Heart right ventricle (tissue), 16 donors: Measurements from ENCODE around the gene TRIM46. TPM values are rescaled to one million over a fixed set of nuclear protein-coding genes. Genes with fewer than 3 reads are reported as not detected.
"Not testable (repeated sequence)": the region's sequence is repeated elsewhere in the genome, so short reads cannot be mapped to it uniquely, and the experiment has no call there.

ENCODE experiments used
- ATAC-seq, 8 donors: fragments of 200-7000 bp; cut with Tn5 transposase; one replicate each; pipeline ENCODE4 v1.9.1; 2020; ENCODE audit warnings: mild to moderate bottlenecking in 8 of 8, moderate library complexity in 8 of 8, moderate number of reproducible peaks in 1 of 8
- DNase-seq, 2 donors: peaks; one replicate each; pipeline ENCODE4 v3.0.0-alpha.2; 2020
- H3K27ac ChIP-seq, 10 donors: fragments of 200-600 bp; sonication (generic) in 2 of 10; one replicate each; pipeline versions ENCODE4 v1.5.0 to v1.8.0; 2020 to 2022; ENCODE audit warnings: mild to moderate bottlenecking in 3 of 10
- H3K27me3 ChIP-seq, 7 donors: fragments of 200-600 bp; one replicate each; pipeline ENCODE4 v1.8.0; 2021 to 2022; ENCODE audit warnings: mild to moderate bottlenecking in 2 of 7
- H3K36me3 ChIP-seq, 9 donors: fragments of 200-600 bp; sonication (generic) in 1 of 9; one replicate each; pipeline versions ENCODE4 v1.5.0 to v1.8.0; 2020 to 2022; ENCODE audit warnings: mild to moderate bottlenecking in 2 of 9
- H3K4me1 ChIP-seq, 9 donors: fragments of 200-600 bp; sonication (generic) in 1 of 9; one replicate each; pipeline versions ENCODE4 v1.5.0 to v1.8.0; 2020 to 2022; ENCODE audit warnings: mild to moderate bottlenecking in 4 of 9
- H3K4me3 ChIP-seq, 10 donors: fragments of 200-600 bp; sonication (generic) in 2 of 10; one replicate each; pipeline versions ENCODE4 v1.5.0 to v1.8.0; 2020 to 2022; ENCODE audit warnings: mild to moderate bottlenecking in 7 of 10, moderate library complexity in 2 of 10
- H3K9me3 ChIP-seq, 11 donors: fragments of 200-600 bp in 10 of 11; sonication (generic) in 2 of 11; one replicate each; pipeline versions ENCODE4 v1.5.0 to v1.8.0; 2013 to 2022; ENCODE audit warnings: mild to moderate bottlenecking in 2 of 11, control low read depth in 1 of 11, moderate library complexity in 1 of 11
- WGBS, 2 donors: extraction: QIAGEN DNeasy Blood & Tissue Kit; methylation state at CpG; one replicate each; pipeline ENCODE4 v1.1.7; 2013; ENCODE audit warnings: inconsistent platforms in 1 of 2; 5-methylcytosine and 5-hydroxymethylcytosine counted together
- intact Hi-C, 10 donors: fragments of 100-400 bp; cut with DNase I; formaldehyde crosslinking; loops; one replicate each; pipeline versions ENCODE4 v1.11.1 to v1.14.2; 2022
- polyA plus RNA-seq, 2 donors: library from polyadenylated mRNA; stranded (reverse); fragments of 200-250 nt; gene quantifications; one replicate each; pipeline ENCODE4 v1.2.3, GENCODE V29; 2013
- total RNA-seq, 10 donors: library from RNA; stranded (reverse); fragmentation: NEBNext Ultra II Directional in 3 of 10; extraction: Animal tissue kit (Norgen Biotek cat#: 25700) in 3 of 10; gene quantifications; one replicate each; pipeline versions ENCODE4 v1.2.1 to v1.2.4, GENCODE V29; 2021 to 2023
- TF ChIP-seq, protein P1 (sequence below), 9 donors: fragments of 200-600 bp; sonication (generic) in 2 of 9; IDR thresholded peaks; one replicate each; pipeline versions ENCODE4 v1.5.0 to v1.8.0; 2021 to 2022; ENCODE audit warnings: antibody characterized with exemption in 9 of 9, mild to moderate bottlenecking in 5 of 9, moderate library complexity in 1 of 9
- donor health status: Arrhythmogenic right ventricular cardiomyopathy.
- donor health status: ischemic (EF 13 %, LVEDD 7.1; RV severe dilation, severe dysfunction).
- donor health status: healthy with polysubstance abuse.
- donor health status: DM: no; HTN: yes; CAD: no.
- donor health status: DM: no; HTN: no; CAD: no.
- donor health status: ischemic (EF 25% LVEDD 6.9; RV normal size, moderate dysfunction).
- donor health status: ischemic (EF 25% LVEDD 5.7; RV mildly dilated, moderate dysfunction).
- donor health status: healthy.
- donor health status: DM: yes; HTN: yes; CAD: no.
- donor health status: Ischemic cardiomyopathy.
- donor health status: ischemic (EF 35%, LVEDD 5.7; RV mildly dilated, moderate dysfunction).
- donor health status: nonischemic (EF 11% LVEDD 7.7; RV severe dilation, severe dysfunction).
- donor health status: DM: yes; HTN: yes; CAD: no.
- donor health status: PGD.
- donor health status: ischemic (EF 29% LVEDD 5.4; RV normal size, mild dysfunction).
- donor health status: nonischemic (EF 23%, LVEDD 6.1; RV moderate dilation, normal function).

The TRIM46 gene
- total and polyA plus RNA-seq, 12 donors, result 0.04 to 0.35 (median 0.09) TPM; not detected in 8

DNA sequence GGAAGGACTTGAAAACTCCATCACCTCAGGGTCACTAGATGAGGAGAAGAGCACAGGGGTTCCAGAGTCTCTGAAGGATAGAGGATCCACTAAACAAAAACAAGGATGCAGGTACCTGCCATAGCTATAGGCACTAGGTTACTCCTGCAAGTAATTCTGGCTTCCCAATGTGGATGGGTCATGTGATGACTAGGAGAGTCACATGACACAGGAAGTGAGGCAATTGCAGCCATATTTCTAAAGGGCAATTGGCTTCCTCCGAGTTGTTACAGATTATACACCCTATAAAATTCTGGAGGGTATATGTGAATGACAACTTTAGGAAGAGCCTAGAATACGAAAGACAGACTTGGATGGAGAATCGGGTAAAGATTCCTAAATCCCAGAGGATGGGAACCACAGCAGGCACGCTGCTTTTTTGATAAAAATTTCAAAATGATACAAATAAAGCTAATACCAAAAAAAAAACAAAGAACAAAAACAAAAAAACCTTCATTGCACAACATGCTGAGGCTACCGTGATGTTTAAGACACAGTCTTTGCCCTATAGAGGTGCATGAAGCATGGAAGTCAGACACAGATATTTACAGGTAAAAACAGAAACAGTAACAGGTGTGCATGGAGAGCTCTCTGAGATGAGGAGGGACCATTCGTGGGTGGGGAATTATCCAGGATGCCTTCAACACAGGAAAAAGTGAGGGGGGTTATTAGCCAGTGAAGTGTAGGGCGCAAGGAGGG lies 45.4 kb downstream of the TRIM46 start:
- Histone ChIP-seq H3K4me3 (peak overlapping the region in 3 of 10 donors; percentile 21 to 36 (median 30)), H3K27me3 (no peaks in the 10 kb centered on the region), H3K9me3 (no peaks in the 10 kb centered on the region), H3K4me1 (peaks cover 0 to 55% (median 3%) of the 10 kb centered on the region in 9 donors), H3K36me3 (peaks cover 0 to 11% (median 0%) of the 10 kb centered on the region in 9 donors), H3K27ac (peak overlapping the region in 1 of 10 donors; percentile 48)
- intact Hi-C loops, result no loop called here
- peak in 7 of 8 donors; percentile 25 to 71 (median 66) for ATAC-seq
- DNase-seq, result peak in 1 of 2 donors; percentile 65
- 42 to 48% methylated on average over 7 of the region's 7 CpGs for WGBS, 2 donors
- TF ChIP-seq, protein P1, sequence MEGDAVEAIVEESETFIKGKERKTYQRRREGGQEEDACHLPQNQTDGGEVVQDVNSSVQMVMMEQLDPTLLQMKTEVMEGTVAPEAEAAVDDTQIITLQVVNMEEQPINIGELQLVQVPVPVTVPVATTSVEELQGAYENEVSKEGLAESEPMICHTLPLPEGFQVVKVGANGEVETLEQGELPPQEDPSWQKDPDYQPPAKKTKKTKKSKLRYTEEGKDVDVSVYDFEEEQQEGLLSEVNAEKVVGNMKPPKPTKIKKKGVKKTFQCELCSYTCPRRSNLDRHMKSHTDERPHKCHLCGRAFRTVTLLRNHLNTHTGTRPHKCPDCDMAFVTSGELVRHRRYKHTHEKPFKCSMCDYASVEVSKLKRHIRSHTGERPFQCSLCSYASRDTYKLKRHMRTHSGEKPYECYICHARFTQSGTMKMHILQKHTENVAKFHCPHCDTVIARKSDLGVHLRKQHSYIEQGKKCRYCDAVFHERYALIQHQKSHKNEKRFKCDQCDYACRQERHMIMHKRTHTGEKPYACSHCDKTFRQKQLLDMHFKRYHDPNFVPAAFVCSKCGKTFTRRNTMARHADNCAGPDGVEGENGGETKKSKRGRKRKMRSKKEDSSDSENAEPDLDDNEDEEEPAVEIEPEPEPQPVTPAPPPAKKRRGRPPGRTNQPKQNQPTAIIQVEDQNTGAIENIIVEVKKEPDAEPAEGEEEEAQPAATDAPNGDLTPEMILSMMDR (IDR thresholded peaks at IDR 0.05), result no peak

DNA sequence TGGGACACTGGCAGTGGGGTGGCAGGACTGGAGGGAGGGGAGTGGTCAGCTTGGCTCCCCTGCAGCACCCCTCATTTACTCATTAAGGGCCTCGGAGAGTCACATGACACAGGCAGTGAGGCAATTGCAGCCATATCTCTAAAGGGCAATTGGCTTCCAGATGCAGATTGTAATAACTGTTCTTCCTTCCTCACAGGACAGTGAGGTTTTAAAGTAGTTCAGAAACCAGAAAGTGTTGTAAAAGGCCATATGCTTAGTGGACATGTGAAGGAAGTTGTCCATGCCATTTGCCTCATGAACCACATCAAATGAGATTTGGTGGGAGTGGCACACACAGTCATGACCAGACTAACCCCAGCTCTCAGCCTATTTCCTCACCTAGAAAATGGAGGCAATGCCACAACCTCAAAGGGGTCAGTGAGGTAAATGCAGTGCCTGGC lies 46.0 kb downstream of the TRIM46 start:
- peak overlapping the region in 1 of 10 donors; percentile 48 for H3K27ac ChIP-seq
- ATAC-seq (peak in 4 of 8 donors; percentile 17 to 34 (median 27)), DNase-seq (no peak)
- H3K36me3 ChIP-seq, result peaks cover 0 to 11% (median 0%) of the 10 kb centered on the region in 9 donors
- intact Hi-C loops, result loop anchor here in 2 of 10 donors (5.0 to 10.0 kb wide), 2 partner anchors 42 to 45 kb away; partner anchors contain the start of genes KRTCAP2 (in 1 of the 2) and TRIM46 (in 1 of the 2)
- peak overlapping the region in 1 of 10 donors; percentile 30 for H3K4me3 ChIP-seq
- TF ChIP-seq, protein P1 (IDR thresholded peaks at IDR 0.05), result no peak
- H3K9me3 ChIP-seq, result no peaks in the 10 kb centered on the region
- peaks cover 0 to 60% (median 3%) of the 10 kb centered on the region in 9 donors for H3K4me1 ChIP-seq
- no peaks in the 10 kb centered on the region for H3K27me3 ChIP-seq
- WGBS, 2 donors, result 9 to 38% methylated on average over 1 of the region's 1 CpG

DNA sequence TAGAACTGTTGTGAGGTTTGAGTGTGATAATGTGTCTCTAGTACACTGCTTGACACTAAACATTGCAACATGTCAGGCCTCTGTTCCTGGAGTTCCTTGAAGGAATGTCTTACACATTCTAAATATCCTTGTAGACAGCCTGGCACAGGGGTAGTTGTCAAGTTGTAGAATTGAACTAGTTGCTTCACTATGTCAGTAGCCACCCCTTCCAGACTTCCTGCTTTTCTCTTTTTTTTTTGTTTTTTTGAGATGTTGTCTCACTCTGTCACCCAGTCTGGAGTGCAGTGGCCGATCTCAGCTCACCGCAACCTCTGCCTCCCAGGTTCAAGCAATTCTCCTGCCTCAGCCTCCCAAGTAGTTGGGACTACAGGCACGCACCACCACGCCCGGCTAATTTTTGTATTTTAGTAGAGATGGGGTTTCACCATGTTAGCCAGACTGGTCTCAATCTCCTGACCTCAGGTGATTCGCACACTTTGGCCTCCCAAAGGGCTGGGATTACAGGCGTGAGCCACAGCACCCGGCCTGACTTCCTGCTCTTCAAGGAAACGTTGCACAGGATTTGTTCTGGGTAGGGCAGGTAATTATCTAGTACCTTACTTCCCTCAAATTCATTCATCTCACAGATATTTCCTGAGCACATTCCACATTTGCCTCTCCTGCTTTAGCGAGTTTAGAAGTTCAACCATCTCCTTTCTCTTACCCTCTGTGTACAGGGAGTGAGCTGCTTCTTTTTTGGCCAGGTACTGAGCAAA lies 46.7 kb downstream of the TRIM46 start:
- not testable (repeated sequence) for H3K4me3 ChIP-seq, H3K36me3 ChIP-seq, H3K9me3 ChIP-seq, H3K27me3 ChIP-seq, DNase-seq, ATAC-seq
- peak overlapping the region in 1 of 10 donors; percentile 48 for H3K27ac ChIP-seq
- WGBS, 2 donors, result 87 to 94% methylated on average over 10 of the region's 10 CpGs
- intact Hi-C loops, result loop anchor here in 2 of 10 donors (5.0 to 10.0 kb wide), 2 partner anchors 43 to 46 kb away; partner anchors contain the start of genes KRTCAP2 (in 1 of the 2) and TRIM46 (in 1 of the 2)
- peaks cover 0 to 62% (median 3%) of the 10 kb centered on the region in 9 donors for H3K4me1 ChIP-seq

DNA sequence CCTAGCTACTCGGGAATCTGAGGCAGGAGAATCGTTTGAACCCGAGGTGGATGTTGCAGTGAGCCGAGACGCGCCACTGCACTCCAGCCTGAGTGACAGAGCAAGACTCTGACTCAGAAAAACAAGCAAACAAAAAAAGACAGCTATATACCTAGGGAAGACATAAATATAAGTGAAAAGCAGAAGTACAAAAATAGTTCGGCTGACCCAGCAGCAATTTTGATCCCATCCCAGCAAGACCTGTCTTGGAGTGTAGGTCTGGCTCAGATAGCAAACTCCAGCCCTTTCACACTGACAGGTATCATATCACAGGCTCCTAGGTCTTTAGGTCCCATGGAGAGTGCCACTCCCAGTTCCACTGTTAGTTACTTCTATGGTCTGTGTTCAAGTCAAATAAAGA lies 49.4 kb downstream of the TRIM46 start:
- peak overlapping the region in 1 of 10 donors; percentile 5 for H3K27ac ChIP-seq
- no peaks in the 10 kb centered on the region for H3K9me3 ChIP-seq
- 81 to 86% methylated on average over 7 of the region's 7 CpGs for WGBS, 2 donors

DNA sequence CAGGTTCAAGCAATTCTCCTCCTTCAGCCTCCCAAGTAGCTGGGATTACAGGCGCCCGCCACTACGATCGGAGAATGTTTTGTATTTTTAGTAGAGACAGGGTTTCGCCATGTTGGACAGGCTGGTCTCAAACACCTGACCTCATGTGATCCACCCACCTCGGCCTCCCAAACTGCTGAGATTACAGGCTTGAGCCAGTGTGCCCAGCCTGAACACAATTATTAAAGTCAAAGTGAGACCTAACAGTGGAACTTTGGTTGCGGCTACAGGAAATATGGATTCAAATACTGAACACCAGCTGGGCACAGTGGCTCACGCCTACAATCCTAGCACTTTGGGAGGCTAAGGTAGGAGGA lies 51.7 kb downstream of the TRIM46 start:
- not testable (repeated sequence) for H3K27me3 ChIP-seq, H3K9me3 ChIP-seq, ATAC-seq, DNase-seq, H3K4me3 ChIP-seq, H3K36me3 ChIP-seq
- 96% methylated on average over 8 of the region's 8 CpGs for WGBS, 2 donors
- peak overlapping the region in 2 of 10 donors; percentile 88 to 89 for H3K27ac ChIP-seq
- peaks cover 6 to 68% (median 17%) of the 10 kb centered on the region in 9 donors for H3K4me1 ChIP-seq
- intact Hi-C loops, result loop anchor here in 2 of 10 donors (5.0 to 10.0 kb wide), 2 partner anchors 48 to 51 kb away; partner anchors contain the start of genes KRTCAP2 (in 1 of the 2) and TRIM46 (in 1 of the 2)

More for the DNA sequence above, 49.4 kb downstream of the TRIM46 start:
- Histone ChIP-seq H3K4me3 (no peak overlapping the region), H3K4me1 (peaks cover 2 to 83% (median 18%) of the 10 kb centered on the region in 9 donors), H3K36me3 (no peaks in the 10 kb centered on the region), H3K27me3 (no peaks in the 10 kb centered on the region)
- DNase-seq (no peak), ATAC-seq (no peak)
- TF ChIP-seq, protein P1 (IDR thresholded peaks at IDR 0.05), result no peak
- intact Hi-C loops, result loop anchor here in 2 of 10 donors (5.0 to 10.0 kb wide), 2 partner anchors 46 to 48 kb away; partner anchors contain the start of genes KRTCAP2 (in 1 of the 2) and TRIM46 (in 1 of the 2)
